Measurements from ENCODE around the gene USP6NL. TPM values are rescaled to one million over a fixed set of nuclear protein-coding genes. Genes with fewer than 3 reads are reported as not detected.

USP6NL gene
- total and polyA plus RNA-seq, 2 of the 8 experiments (the other 6 are each of a cell fraction or from before 2014, with no cell fraction given), result 10.9 to 28.8 TPM

GRCh38 chr10:11498399-11498798, 113.1 kb downstream of the USP6NL start (continued):
- TF ChIP-seq CHD7 (IDR thresholded peaks at IDR 0.05; ENCODE audit: insufficient replicate concordance, low read length) (no peak), POLR2A (IDR thresholded peaks at IDR 0.05; ENCODE audit: control extremely low read depth in 1 of 2, low read depth in 2 of 2, low read length in 2 of 2) (no peak), BACH1 (IDR thresholded peaks at IDR 0.05; ENCODE audit: low read length) (no peak), NANOG (IDR thresholded peaks at IDR 0.05; ENCODE audit: insufficient read depth, low read depth, low read length, poor library complexity, severe bottlenecking) (no peak), GABPA (IDR thresholded peaks at IDR 0.05; ENCODE audit: borderline replicate concordance, insufficient read depth, low read length) (no peak), NRF1 (IDR thresholded peaks at IDR 0.05; ENCODE audit: low read depth, low read length) (no peak), SP4 (IDR thresholded peaks at IDR 0.05; ENCODE audit: low read length) (no peak)
